ENCODE data around the gene RCBTB2.

The RCBTB2 gene

DNA sequence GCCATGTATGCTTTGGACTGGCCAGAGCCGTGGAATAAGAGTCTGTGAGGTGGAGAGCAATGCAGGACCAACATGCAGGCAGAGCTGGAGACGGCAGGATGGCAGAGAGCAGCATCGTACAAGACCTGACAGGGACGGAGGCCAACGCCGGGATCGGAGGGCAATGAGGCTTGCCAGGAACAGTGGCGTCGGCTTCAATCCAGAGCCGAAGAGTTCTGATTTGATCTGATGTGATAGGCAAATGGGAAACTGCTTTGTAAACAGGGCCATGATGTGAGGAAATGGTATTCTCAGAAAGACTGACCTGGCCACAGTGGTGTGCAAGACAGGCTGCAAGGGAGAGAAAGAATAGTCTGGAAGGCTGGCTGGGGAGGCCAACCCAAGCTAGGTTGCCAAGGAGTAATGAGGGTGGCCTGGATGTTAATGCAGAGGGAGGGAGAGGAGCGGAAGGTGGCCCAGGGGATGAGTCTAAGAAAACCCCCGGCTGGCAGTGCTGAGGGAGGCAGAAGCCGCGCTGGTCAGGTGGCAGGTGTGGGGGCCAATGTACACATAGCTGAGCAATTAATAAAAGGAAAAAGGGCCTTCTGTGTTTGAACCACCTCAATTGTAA lies 26.7 kb downstream of the RCBTB2 start:
- no peak overlapping the region for H3K4me3 ChIP-seq (ENCODE audit: control insufficient read depth, low read depth, low read length)
- TF ChIP-seq, protein P1, sequence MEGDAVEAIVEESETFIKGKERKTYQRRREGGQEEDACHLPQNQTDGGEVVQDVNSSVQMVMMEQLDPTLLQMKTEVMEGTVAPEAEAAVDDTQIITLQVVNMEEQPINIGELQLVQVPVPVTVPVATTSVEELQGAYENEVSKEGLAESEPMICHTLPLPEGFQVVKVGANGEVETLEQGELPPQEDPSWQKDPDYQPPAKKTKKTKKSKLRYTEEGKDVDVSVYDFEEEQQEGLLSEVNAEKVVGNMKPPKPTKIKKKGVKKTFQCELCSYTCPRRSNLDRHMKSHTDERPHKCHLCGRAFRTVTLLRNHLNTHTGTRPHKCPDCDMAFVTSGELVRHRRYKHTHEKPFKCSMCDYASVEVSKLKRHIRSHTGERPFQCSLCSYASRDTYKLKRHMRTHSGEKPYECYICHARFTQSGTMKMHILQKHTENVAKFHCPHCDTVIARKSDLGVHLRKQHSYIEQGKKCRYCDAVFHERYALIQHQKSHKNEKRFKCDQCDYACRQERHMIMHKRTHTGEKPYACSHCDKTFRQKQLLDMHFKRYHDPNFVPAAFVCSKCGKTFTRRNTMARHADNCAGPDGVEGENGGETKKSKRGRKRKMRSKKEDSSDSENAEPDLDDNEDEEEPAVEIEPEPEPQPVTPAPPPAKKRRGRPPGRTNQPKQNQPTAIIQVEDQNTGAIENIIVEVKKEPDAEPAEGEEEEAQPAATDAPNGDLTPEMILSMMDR (conservative IDR thresholded peaks at IDR 0.05; ENCODE audit: control insufficient read depth, insufficient read depth, low read depth, low read length): no peak
- no peak for DNase-seq (ENCODE audit: low read depth)

DNA sequence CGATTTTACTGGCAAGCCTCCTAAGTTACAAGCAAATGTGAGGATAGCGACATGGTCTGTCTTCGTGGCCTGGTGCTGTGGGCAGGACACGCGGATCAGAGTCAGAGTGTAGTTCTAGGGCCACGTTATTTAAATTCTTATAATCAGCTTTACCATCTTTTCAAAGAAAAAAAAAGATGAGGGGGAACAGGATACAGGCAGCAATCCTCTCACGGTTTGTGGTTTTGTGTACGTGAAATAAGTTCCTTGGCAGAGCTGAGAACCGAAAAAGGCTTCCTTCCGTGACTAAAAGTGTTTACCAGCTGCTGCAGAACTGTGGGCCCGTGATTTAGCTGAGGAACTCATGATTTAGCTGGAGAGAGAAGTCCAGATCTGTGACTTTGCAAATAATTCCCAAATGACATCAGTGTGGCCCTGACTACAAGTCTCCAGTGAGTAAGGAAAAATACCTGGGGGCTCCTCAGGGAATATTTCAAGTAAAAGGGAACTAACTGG lies 27.2 kb downstream of the RCBTB2 start:
- no peak overlapping the region for H3K4me3 ChIP-seq (ENCODE audit: control insufficient read depth, low read depth, low read length)
- TF ChIP-seq, protein P1 (conservative IDR thresholded peaks at IDR 0.05; ENCODE audit: control insufficient read depth, insufficient read depth, low read depth, low read length): no peak
- DNase-seq (ENCODE audit: low read depth): no peak

- TF ChIP-seq, protein P1 (conservative IDR thresholded peaks at IDR 0.05; ENCODE audit: control insufficient read depth, insufficient read depth, low read depth, low read length): no peak
- no peak overlapping the region for H3K4me3 ChIP-seq (ENCODE audit: control insufficient read depth, low read depth, low read length)
- DNase-seq (ENCODE audit: low read depth): no peak
Observed at GRCh38 chr13:48505012-48505411, 27.9 kb downstream of the RCBTB2 start.

DNA sequence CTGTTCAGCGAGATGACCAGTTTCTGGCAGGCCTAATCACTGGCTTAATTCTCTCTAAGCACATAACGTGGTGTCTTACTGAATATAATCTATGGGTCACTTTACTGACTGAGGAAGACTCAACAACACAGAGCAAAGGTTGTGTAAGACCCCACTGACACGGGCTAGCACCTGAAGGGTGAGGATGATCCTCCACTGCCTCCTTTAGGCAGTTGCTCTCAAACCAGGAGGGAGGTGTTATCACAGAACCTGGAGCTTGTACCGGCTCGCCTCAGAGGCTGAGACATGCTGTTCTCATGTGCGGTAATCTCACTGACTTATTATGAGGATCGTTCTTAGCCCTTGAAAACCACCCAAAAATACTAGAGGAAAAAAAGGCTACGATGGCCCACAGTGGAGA lies 28.3 kb downstream of the RCBTB2 start:
- H3K4me3 ChIP-seq (ENCODE audit: control insufficient read depth, low read depth, low read length): no peak overlapping the region
- DNase-seq (ENCODE audit: low read depth): no peak
- TF ChIP-seq, protein P1 (conservative IDR thresholded peaks at IDR 0.05; ENCODE audit: control insufficient read depth, insufficient read depth, low read depth, low read length): no peak

DNA sequence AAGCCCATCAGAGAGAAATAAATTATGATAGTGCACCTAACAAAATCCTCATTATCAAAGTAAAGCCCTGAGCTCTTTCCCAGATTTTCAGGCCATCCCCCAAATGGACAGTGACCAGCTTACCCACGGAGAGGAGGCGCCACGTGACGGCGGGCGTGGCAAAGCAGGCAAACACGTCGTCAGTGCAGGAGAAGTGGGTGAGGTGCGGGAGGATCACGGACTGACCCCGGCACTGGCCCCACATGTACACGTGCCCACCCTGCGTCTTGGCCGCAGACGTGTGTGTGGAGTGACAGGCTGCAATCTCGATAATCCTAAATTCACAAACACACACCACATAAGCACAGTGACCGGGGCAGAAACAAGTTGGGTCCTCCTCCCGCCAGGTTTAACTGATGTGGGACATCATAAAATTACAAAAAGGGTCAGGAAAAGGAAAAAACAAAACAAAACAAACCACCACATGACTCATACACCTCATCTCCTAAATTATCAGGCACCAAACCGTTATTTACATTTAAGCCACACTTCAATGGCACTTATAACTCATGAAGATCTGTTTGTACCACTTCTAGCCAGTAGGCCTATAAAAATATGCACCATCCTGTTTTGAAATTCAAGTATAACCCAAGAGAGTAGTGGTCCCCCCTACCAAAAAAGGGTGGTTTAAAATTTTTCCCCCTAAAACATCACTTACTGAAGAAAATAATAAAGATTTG lies 30.1 kb downstream of the RCBTB2 start:
- H3K4me3 ChIP-seq (ENCODE audit: control insufficient read depth, low read depth, low read length): no peak overlapping the region
- no peak for DNase-seq (ENCODE audit: low read depth)
- TF ChIP-seq, protein P1 (conservative IDR thresholded peaks at IDR 0.05; ENCODE audit: control insufficient read depth, insufficient read depth, low read depth, low read length): no peak

- no peak for DNase-seq (ENCODE audit: low read depth)
- H3K4me3 ChIP-seq (ENCODE audit: control insufficient read depth, low read depth, low read length): no peak overlapping the region
- TF ChIP-seq, protein P1 (conservative IDR thresholded peaks at IDR 0.05; ENCODE audit: control insufficient read depth, insufficient read depth, low read depth, low read length): no peak
Observed at GRCh38 chr13:48501705-48502104, 31.2 kb downstream of the RCBTB2 start.
